Retinal pigment epithelial cell (primary cell): ENCODE measurements around the gene FOXP4.

Experiments
- DNase-seq: peaks from one replicate; pipeline ENCODE4 v3.0.0-alpha.2; 2010; ENCODE audit warnings: low read depth
- H3K4me3 ChIP-seq: 2 replicates; pipeline ENCODE4 v1.5.1; 2011; ENCODE audit warnings: mild to moderate bottlenecking, low read length, control low read depth, moderate library complexity
- CTCF ChIP-seq: conservative IDR thresholded peaks from 2 replicates; pipeline ENCODE4 v1.5.1; 2011; ENCODE audit warnings: low read depth, low read length, control low read depth, inconsistent platforms

FOXP4 gene

GRCh38 chr6:41629128-41629527, 82.9 kb downstream of the FOXP4 start:
- TF ChIP-seq CTCF = no peak
- no peak for DNase-seq
- H3K4me3 ChIP-seq = no peak overlapping the region

DNA sequence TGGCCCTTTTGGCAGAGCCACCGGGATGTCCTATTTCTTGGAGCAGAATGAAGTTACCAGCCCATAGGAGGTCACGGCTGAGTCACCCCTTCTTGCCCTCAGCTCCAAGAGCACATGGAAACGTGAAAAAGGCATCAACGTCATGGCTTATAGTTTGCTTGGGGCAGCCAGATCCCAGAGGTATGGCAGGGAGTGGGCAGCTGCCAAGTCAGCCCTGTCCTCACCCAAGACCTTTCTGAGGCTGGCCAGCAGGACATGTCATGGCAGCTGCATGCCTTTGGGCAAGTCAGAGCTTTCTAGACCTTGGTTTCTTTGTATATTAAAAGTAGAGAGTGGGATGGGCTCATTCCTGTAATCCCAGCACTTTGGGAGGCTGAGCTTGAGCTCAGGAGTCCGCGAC, 83.9 kb downstream of the FOXP4 start:
- no peak for DNase-seq
- no peak overlapping the region for H3K4me3 ChIP-seq
- no peak for TF ChIP-seq CTCF

DNA sequence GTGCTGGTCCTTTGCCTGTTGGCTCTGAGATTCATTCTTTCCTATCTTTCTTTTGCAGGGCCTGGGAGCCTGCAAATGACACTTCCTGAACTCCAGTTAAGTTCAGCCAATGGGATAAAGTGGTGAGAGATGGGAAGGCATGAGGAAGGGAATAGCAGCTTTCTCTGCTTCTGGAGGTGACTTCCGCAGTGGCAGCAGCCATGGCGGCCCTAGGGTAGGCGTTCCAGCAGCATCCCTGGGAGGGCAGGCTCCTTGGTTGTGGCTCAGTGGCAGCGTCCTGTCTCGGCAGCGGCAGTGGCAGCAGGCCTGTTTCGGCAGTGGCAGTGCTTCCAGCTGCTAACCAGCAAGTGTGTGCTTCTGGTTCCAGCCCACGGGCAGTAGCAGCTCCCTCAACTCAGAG, 84.8 kb downstream of the FOXP4 start:
- no peak for DNase-seq
- no peak overlapping the region for H3K4me3 ChIP-seq
- no peak for TF ChIP-seq CTCF

DNA sequence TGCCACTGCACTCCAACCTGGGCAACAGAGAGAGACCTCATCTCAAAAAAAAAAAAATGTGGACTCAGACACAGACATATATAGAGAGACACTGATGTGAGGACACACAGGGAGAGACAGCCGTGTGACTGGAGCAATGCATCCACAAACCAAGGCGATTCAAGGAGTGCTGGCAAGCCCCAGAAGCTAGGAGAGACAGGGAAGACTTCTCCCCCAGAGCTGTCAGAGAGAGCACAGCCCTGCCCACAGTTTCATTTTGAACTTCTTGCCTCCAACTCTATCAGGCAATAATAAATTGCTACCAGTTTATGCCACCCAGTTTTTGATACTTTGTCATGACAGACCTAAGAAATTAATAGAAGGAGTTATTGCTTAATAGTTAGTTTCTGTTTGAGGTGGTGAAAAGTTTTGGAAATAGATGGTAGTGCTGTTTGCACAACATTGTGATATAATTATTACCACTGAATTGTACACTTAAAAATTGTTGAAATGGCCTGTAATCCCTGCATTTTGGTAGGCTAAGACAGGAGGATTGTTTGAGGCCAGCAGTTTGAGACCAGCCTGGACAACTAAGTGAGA, 87.0 kb downstream of the FOXP4 start:
- H3K4me3 ChIP-seq = no peak overlapping the region
- no peak for TF ChIP-seq CTCF
- DNase-seq = no peak

DNA sequence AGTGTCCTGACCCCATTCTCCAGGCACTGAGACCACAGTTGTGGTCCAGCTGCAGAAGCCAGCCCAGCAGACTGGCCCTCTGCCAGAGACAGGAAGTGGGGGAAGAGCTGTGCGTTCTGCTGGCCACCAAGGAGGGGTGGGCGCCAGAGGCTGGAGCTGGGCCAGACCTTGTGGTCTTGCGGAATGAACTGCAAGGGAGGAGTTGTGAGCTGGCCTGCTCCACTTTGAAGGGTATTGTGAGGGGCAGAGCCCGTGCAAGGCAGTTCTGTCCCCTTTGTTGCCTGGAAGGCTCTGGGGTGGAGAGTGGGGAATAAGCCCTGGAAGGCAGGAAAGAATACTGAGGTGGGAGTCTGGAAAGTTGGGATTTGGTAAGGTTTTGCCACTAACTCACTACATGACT, 88.5 kb downstream of the FOXP4 start:
- DNase-seq = peak; percentile 43
- no peak overlapping the region for H3K4me3 ChIP-seq
- TF ChIP-seq CTCF = no peak

DNA sequence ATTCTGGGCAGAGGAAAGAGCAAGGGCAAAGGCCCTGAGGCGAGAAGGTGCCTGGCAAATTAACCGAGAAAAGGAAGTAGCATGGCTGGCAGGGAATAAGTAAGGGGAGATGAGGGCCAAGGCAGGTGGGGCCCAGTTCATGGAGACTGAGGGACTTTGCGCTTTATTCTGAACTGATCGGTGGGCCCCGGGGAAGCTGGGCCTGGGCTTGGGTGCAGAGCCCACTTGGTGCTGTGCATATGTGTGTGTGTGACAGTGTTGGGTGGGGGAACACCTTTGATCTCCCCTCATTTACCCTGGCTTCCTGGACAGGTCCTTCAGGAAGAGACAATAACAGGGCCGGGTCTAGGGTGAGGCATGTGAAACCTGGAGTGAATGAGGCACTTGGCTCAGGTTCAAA, 89.2 kb downstream of the FOXP4 start:
- DNase-seq = no peak
- H3K4me3 ChIP-seq = no peak overlapping the region
- no peak for TF ChIP-seq CTCF

GRCh38 chr6:41636833-41637193, 90.6 kb downstream of the FOXP4 start:
- DNase-seq = no peak
- H3K4me3 ChIP-seq = peak overlapping the region; percentile 21
- no peak for TF ChIP-seq CTCF
